Mesodermal cell (in vitro differentiated cells): Measurements from ENCODE around the gene CTNNBL1. TPM values are rescaled to one million over a fixed set of nuclear protein-coding genes. Genes with fewer than 3 reads are reported as not detected.

Experiments
- H3K27ac ChIP-seq: 2 replicates; pipeline ENCODE4 v1.7.0; 2013; ENCODE audit warnings: mild to moderate bottlenecking, low read depth, low read length, moderate library complexity; ENCODE audit not compliant: severe bottlenecking
- H3K36me3 ChIP-seq: 2 replicates; pipeline ENCODE4 v1.7.1; 2013; ENCODE audit warnings: mild to moderate bottlenecking, low read length, moderate library complexity; ENCODE audit not compliant: control insufficient read depth, insufficient read depth
- H3K4me1 ChIP-seq: one replicate; pipeline ENCODE4 v1.7.1; 2013; ENCODE audit warnings: mild to moderate bottlenecking, low read length; ENCODE audit not compliant: insufficient read depth, control insufficient read depth, poor library complexity, severe bottlenecking
- H3K4me3 ChIP-seq: 2 replicates; pipeline ENCODE4 v1.7.0; 2013; ENCODE audit warnings: low read length, control low read depth, mild to moderate bottlenecking; ENCODE audit not compliant: insufficient read depth, poor library complexity, severe bottlenecking; ENCODE audit errors: extremely low read depth
- H3K9me3 ChIP-seq: 2 replicates; pipeline ENCODE4 v1.7.1; 2013; ENCODE audit warnings: mild to moderate bottlenecking, low read length, moderate library complexity; ENCODE audit not compliant: control insufficient read depth
- WGBS, 2 experiments: methylation state at CpG; one replicate each; pipeline ENCODE4 v1.1.5; 2013; ENCODE audit warnings: missing lambda C conversion rate in 2 of 2; ENCODE audit not compliant: insufficient coverage in 2 of 2; 5-methylcytosine and 5-hydroxymethylcytosine counted together
- polyA plus RNA-seq, 2 experiments: library from polyadenylated mRNA; stranded (reverse); fragments of 50-300 nt; gene quantifications; one replicate each; pipeline ENCODE4 v1.2.3, GENCODE V29; 2013

The CTNNBL1 gene
- 63.2 TPM for polyA plus RNA-seq (2013, experiment 1 of 2)
- polyA plus RNA-seq (2013, experiment 2 of 2), result 57.7 TPM

- Histone ChIP-seq H3K9me3 (no peaks in the 10 kb centered on the region), H3K36me3 (peaks cover 3% of the 10 kb centered on the region), H3K4me1 (no peaks in the 10 kb centered on the region), H3K4me3 (peak within 1 kb of the TSS; percentile 90), H3K27ac (no peak within 1 kb of the TSS)
- WGBS, 2 experiments, result 0 to 4% methylated on average over 36 to 41 of the region's 54 CpGs
Measured at GRCh38 chr20:37693635-37694626, at the start of gene CTNNBL1. Gene CTNNBL1 (plus strand): TSS chr20:37694030. CDS start chr20:37694123, 93 bp downstream.

GRCh38 chr20:37644605-37645004 lies 49.2 kb upstream of the CTNNBL1 start:
- H3K27ac ChIP-seq, result no peak overlapping the region
- H3K4me3 ChIP-seq, result no peak overlapping the region
- H3K9me3 ChIP-seq, result no peaks in the 10 kb centered on the region
- no peaks in the 10 kb centered on the region for H3K36me3 ChIP-seq
- WGBS, 2 experiments, result no CpG with 5 or more reads among the region's 1 CpG
- H3K4me1 ChIP-seq, result no peaks in the 10 kb centered on the region

- Histone ChIP-seq H3K27ac (no peak overlapping the region), H3K36me3 (no peaks in the 10 kb centered on the region), H3K9me3 (no peaks in the 10 kb centered on the region), H3K4me3 (no peak overlapping the region), H3K4me1 (no peaks in the 10 kb centered on the region)
- WGBS, 2 experiments, result 92% methylated on average over 1 to 2 of the region's 3 CpGs
Measured at GRCh38 chr20:37647946-37648345, 45.9 kb upstream of the CTNNBL1 start.

- Histone ChIP-seq H3K4me1 (no peaks in the 10 kb centered on the region), H3K9me3 (no peaks in the 10 kb centered on the region), H3K36me3 (no peaks in the 10 kb centered on the region), H3K4me3 (no peak overlapping the region), H3K27ac (no peak overlapping the region)
- WGBS, 2 experiments, result 86 to 100% methylated on average over 1 to 2 of the region's 2 CpGs
Measured at GRCh38 chr20:37649017-37649416, 44.8 kb upstream of the CTNNBL1 start.

GRCh38 chr20:37649676-37650370 lies 44.0 kb upstream of the CTNNBL1 start:
- Histone ChIP-seq H3K4me3 (no peak overlapping the region), H3K36me3 (no peaks in the 10 kb centered on the region), H3K9me3 (no peaks in the 10 kb centered on the region), H3K4me1 (no peaks in the 10 kb centered on the region), H3K27ac (no peak overlapping the region)
- WGBS, 2 experiments, result 84 to 89% methylated on average over 8 of the region's 9 CpGs

GRCh38 chr20:37650661-37651060 lies 43.2 kb upstream of the CTNNBL1 start:
- 90 to 91% methylated on average over 3 of the region's 3 CpGs for WGBS, 2 experiments
- Histone ChIP-seq H3K36me3 (no peaks in the 10 kb centered on the region), H3K4me1 (no peaks in the 10 kb centered on the region), H3K4me3 (no peak overlapping the region), H3K9me3 (no peaks in the 10 kb centered on the region), H3K27ac (no peak overlapping the region)

GRCh38 chr20:37651932-37652331 lies 41.9 kb upstream of the CTNNBL1 start:
- Histone ChIP-seq H3K36me3 (no peaks in the 10 kb centered on the region), H3K27ac (no peak overlapping the region), H3K9me3 (no peaks in the 10 kb centered on the region), H3K4me1 (no peaks in the 10 kb centered on the region), H3K4me3 (no peak overlapping the region)
- whole genome bisulfite sequencing, 2 experiments, result 90% methylated on average over 2 of the region's 5 CpGs; no CpG with 5 or more reads in 1 of the 2 experiments

GRCh38 chr20:37656945-37657344 lies 36.9 kb upstream of the CTNNBL1 start:
- Histone ChIP-seq H3K4me1 (no peaks in the 10 kb centered on the region), H3K36me3 (no peaks in the 10 kb centered on the region), H3K27ac (no peak overlapping the region), H3K4me3 (no peak overlapping the region), H3K9me3 (no peaks in the 10 kb centered on the region)
- 72 to 85% methylated on average over 6 of the region's 6 CpGs for WGBS, 2 experiments

- WGBS, 2 experiments, result 50 to 72% methylated on average over 3 to 5 of the region's 6 CpGs
- Histone ChIP-seq H3K4me1 (no peaks in the 10 kb centered on the region), H3K27ac (no peak overlapping the region), H3K9me3 (no peaks in the 10 kb centered on the region), H3K4me3 (no peak overlapping the region), H3K36me3 (no peaks in the 10 kb centered on the region)
Measured at GRCh38 chr20:37657924-37658804, 35.7 kb upstream of the CTNNBL1 start.

GRCh38 chr20:37661519-37661918 lies 32.3 kb upstream of the CTNNBL1 start:
- Histone ChIP-seq H3K36me3 (no peaks in the 10 kb centered on the region), H3K4me3 (no peak overlapping the region), H3K9me3 (peaks cover 7% of the 10 kb centered on the region), H3K4me1 (no peaks in the 10 kb centered on the region), H3K27ac (no peak overlapping the region)
- 78 to 90% methylated on average over 4 to 5 of the region's 6 CpGs for WGBS, 2 experiments
